BE2C (cell line): Measurements from ENCODE around the gene MAP2K3.

Source experiments
- DNase-seq: peaks from one replicate; pipeline ENCODE4 v3.0.0-alpha.2; 2020
- H3K27me3 ChIP-seq: fragments of 250-450 bp; sonication (Bioruptor Pico); 2 replicates; pipeline ENCODE4 v1.5.1; 2020; ENCODE audit warnings: mild to moderate bottlenecking
- H3K36me3 ChIP-seq: fragments of 250-450 bp; sonication (Bioruptor Pico); 2 replicates; pipeline ENCODE4 v1.5.1; 2020; ENCODE audit warnings: mild to moderate bottlenecking
- H3K4me1 ChIP-seq: fragments of 250-450 bp; sonication (Bioruptor Pico); 2 replicates; pipeline ENCODE4 v1.5.1; 2020
- H3K4me3 ChIP-seq: 2 replicates; pipeline ENCODE4 v1.5.1; 2011; ENCODE audit warnings: low read depth, low read length
- H3K9me3 ChIP-seq: fragments of 250-450 bp; sonication (Bioruptor Pico); 2 replicates; pipeline ENCODE4 v1.5.1; 2020
- TF ChIP-seq, protein P1 (sequence below): IDR thresholded peaks from 2 replicates; pipeline ENCODE4 v1.5.1; 2012; ENCODE audit warnings: mild to moderate bottlenecking, low read depth, low read length

MAP2K3 gene

DNA sequence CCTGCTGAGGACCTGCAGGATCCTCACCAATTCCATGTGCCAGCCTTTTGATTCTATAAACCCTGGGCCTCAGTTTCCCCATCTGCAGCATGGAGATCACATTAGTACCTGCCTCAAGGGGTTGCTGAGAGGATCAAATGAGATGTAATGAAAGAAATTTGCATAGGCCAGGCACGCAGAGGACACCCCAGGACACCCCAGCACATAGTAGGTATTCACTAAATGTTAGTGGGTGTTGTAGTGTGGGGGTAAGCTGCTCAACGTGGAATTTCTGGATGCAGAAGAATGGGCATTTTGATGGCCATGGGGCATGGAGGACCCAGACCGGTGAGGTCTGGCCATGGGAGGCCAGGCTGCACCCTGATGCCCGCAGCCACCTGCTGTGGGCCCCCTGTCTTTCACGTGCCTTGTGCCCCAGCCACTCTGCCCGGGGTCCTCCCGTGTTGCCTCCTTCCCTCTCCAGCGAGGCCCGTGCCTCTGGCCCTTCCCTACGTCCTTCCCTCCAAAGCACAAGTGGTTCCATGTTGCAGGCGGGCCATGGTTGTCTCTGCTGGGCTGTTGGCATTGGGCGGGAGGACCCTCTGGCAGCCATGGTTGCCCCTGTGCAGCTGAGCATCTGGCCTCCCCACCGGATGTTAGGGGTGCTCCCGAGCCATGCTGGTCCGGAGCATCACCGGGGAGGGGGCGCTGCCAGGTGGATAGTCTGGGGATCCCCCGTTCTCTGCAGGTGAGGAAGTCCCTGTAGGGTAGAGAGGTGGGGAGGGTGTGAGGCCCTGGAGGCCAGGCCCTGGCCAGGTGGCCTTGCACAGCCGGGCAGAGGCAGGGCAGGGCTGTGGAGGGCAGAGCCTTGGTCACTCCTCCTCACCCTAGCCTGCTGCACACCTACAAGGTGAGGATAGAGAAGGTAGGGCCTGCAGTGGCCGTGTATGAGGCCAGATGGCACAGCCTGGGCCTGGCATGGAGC lies 8.6 kb downstream of the MAP2K3 start:
- peaks cover 8% of the 10 kb centered on the region for H3K4me1 ChIP-seq

DNA sequence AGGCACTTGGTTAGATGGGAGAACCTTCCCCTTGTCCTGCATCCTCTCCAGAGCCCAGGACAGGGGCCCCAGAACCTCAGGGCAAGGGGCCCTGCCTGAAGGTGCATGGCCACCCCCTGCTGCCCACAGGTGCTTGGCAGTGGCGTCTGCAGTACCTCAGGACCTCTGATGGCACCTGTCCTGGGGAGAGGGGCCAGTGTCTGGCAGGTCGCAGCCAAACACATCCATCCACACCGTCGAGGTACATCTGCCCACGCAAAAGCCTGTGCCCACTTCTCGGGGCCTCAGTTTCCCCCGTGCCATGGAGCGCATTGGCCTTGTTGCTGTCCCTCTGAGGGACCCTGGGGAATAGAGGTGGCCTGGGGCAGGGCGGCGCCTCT lies 9.3 kb downstream of the MAP2K3 start:
- no peaks in the 10 kb centered on the region; the same call in 1 of the 2 replicates for H3K36me3 ChIP-seq
- TF ChIP-seq, protein P1, sequence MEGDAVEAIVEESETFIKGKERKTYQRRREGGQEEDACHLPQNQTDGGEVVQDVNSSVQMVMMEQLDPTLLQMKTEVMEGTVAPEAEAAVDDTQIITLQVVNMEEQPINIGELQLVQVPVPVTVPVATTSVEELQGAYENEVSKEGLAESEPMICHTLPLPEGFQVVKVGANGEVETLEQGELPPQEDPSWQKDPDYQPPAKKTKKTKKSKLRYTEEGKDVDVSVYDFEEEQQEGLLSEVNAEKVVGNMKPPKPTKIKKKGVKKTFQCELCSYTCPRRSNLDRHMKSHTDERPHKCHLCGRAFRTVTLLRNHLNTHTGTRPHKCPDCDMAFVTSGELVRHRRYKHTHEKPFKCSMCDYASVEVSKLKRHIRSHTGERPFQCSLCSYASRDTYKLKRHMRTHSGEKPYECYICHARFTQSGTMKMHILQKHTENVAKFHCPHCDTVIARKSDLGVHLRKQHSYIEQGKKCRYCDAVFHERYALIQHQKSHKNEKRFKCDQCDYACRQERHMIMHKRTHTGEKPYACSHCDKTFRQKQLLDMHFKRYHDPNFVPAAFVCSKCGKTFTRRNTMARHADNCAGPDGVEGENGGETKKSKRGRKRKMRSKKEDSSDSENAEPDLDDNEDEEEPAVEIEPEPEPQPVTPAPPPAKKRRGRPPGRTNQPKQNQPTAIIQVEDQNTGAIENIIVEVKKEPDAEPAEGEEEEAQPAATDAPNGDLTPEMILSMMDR: no peak
- no peaks in the 10 kb centered on the region for H3K9me3 ChIP-seq

More for the DNA sequence above, 8.6 kb downstream of the MAP2K3 start:
- Histone ChIP-seq H3K9me3 (no peaks in the 10 kb centered on the region), H3K4me3 (no peak overlapping the region), H3K27me3 (no peaks in the 10 kb centered on the region), H3K36me3 (no peaks in the 10 kb centered on the region)
- TF ChIP-seq, protein P1: no peak
- DNase-seq: no peak

DNA sequence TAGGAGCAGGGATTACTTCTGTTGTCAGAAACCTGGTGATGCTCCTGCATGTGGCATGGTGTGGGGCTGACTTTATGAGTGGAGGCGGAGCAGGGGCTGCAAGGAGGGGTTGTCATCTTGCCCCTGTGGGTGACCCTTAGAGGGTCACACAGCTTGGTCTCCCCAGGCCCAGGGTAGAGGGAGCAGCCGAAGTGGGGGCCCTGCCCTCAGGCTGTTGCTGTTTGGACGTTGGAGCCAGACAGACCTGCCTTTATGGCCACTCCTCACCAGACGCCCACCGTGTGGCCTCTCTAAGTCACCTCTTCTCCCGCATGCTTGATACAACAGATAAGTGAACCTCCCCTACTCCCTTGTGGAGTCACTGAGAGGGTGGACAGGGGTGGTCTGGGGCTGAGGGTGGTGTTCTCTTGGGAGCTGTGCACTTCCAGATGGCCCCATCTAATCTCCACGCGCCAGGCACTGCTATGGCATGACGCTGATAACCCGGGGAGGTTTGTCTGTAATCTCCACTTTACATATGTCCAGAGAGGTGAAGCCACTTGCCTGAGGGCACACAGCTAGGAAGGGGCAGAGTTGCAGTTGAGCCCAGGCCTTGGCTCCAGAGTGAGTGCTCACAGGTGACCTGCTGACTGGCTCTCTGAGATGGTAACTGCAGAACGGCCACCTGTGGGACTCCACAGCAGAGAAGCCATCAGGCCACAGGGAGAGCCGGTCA lies 10.0 kb downstream of the MAP2K3 start:
- Histone ChIP-seq H3K27me3 (no peaks in the 10 kb centered on the region), H3K36me3 (no peaks in the 10 kb centered on the region; the same call in 1 of the 2 replicates), H3K4me1 (peaks cover 8% of the 10 kb centered on the region), H3K9me3 (no peaks in the 10 kb centered on the region), H3K4me3 (no peak overlapping the region)
- DNase-seq: peak; percentile 57
- TF ChIP-seq, protein P1: no peak

More for the DNA sequence above, 9.3 kb downstream of the MAP2K3 start:
- peaks cover 8% of the 10 kb centered on the region for H3K4me1 ChIP-seq
- no peak for DNase-seq
- H3K4me3 ChIP-seq: no peak overlapping the region
- H3K27me3 ChIP-seq: no peaks in the 10 kb centered on the region

DNA sequence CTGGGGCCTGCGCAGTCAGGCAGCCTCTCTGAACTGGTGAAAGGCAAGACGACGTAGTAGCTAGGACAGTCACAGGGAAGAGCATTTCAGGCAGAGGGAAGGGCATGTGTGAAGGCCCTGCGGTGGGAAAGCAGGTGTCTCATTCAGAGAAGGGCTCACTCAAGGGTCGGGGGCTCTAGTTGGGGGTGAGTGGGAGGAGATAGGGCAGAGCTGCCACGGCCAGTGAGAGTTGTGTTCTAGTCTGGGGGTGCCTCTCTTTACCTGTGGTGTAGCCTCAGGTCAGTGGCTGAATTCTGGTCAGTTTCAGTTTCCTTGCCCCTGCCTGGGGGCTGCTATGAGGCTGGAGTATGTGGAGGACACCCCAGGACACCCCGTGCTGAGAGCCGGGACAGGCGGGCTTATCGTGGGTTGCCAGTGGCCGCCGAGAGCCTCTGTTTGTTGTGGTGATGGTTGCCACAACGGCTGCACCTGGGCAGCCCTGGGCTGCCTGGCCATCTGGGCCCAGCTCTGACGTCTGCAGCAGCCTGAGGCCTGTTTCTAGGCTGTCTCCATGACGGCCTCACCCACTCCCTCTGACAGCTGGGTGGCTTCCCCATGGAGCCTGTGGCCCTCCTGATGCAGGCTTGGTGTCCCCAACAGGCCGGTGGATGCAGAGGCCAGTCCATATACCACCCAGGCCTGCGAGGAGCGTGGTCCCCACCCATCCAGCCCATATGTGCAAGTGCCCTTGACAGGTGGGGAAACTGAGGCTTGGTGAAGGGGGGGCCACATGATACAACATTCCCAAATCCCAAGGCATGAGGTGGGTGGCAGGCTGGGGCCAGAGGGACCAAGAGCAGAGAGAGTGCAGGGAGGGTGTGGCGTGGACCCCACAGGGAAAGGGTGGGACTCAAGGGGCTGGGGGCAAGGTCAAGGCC lies 10.8 kb downstream of the MAP2K3 start:
- Histone ChIP-seq H3K4me1 (peaks cover 8% of the 10 kb centered on the region), H3K4me3 (no peak overlapping the region), H3K36me3 (no peaks in the 10 kb centered on the region; the same call in 1 of the 2 replicates), H3K27me3 (no peaks in the 10 kb centered on the region), H3K9me3 (no peaks in the 10 kb centered on the region)
- TF ChIP-seq, protein P1: no peak
- DNase-seq: peak; percentile 62

DNA sequence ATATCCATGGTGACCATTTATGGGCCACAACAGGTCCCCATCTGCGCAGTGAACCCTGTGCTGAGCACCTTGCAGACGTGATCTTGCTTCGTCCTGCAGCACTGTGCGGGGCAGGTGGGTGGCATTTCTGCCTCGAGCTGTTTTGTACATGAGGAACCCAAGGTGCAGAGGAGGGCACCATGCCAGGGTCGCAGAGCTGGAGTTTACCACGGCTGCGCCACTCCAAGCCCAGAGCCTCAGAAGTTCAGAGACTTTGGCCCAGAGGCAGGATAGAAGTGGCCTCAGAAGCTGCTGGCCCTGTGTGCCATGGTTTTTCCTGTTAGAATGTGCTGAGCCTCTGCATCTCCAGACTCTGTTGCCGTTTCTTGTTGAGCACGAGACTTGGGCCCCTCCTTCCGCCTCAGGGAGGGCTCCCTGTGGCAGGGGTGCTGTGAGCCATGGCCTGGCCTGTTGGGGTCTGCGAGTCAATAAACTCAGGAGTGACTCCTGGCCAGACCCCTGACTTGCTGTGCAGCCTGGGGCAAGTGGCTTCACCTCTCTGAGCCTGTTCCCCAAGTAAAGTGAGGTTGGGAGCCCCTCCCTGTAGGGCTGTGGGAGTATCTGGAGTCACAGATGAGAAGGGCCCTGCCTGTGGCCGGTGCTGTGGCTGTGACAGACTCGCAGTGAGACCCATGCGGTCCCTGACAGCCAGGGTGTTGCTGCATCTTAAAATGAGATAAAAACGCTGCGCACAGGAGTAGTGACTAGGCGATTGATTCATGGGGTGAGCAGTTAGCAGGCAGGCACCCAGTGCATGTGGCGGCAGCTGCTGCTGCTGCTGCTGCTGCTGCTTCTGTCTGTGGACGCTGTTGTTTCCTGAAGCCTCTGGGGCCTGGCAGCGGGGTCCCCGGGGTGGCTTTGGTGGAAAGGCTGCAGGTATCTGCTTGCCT lies 11.8 kb downstream of the MAP2K3 start:
- Histone ChIP-seq H3K4me1 (peaks cover 8% of the 10 kb centered on the region), H3K9me3 (no peaks in the 10 kb centered on the region), H3K36me3 (no peaks in the 10 kb centered on the region; the same call in 1 of the 2 replicates)

More for the DNA sequence above, 11.8 kb downstream of the MAP2K3 start:
- no peak for DNase-seq
- Histone ChIP-seq H3K4me3 (no peak overlapping the region), H3K27me3 (no peaks in the 10 kb centered on the region)
- TF ChIP-seq, protein P1: no peak
